Liver (tissue), 3 donors: ENCODE measurements around the gene ATG5.

Source experiments
- EGR1 ChIP-seq, 2 donors: IDR thresholded peaks; 2 replicates each; pipeline ENCODE4 v1.6.1; 2016 to 2018; ENCODE audit warnings: antibody characterized with exemption in 2 of 2, low read depth in 2 of 2
- MAX ChIP-seq: IDR thresholded peaks from 2 replicates; pipeline ENCODE4 v1.6.1; 2016; ENCODE audit warnings: antibody characterized with exemption
- RAD21 ChIP-seq, 2 donors: IDR thresholded peaks; 2 replicates each; pipeline ENCODE4 v1.6.1; 2016; ENCODE audit warnings: antibody characterized with exemption in 2 of 2, mild to moderate bottlenecking in 2 of 2
- SP1 ChIP-seq: IDR thresholded peaks from 2 replicates; pipeline ENCODE4 v1.6.1; 2018; ENCODE audit warnings: antibody characterized with exemption, mild to moderate bottlenecking
- TAF1 ChIP-seq: conservative IDR thresholded peaks from 2 replicates; pipeline ENCODE4 v1.6.1; 2016; ENCODE audit warnings: antibody characterized with exemption, mild to moderate bottlenecking
- YY1 ChIP-seq: IDR thresholded peaks from 2 replicates; pipeline ENCODE4 v1.6.1; 2016; ENCODE audit warnings: antibody characterized with exemption, mild to moderate bottlenecking
- TF ChIP-seq, protein P1 (sequence below): fragments of 150-350 bp; IDR thresholded peaks from 2 replicates; pipeline ENCODE4 v1.5.1; 2017; ENCODE audit warnings: improper control_type of control experiment, low read depth, low read length; ENCODE audit not compliant: missing input control
- donor health status: healthy.
- donor health status: healthy.

DNA sequence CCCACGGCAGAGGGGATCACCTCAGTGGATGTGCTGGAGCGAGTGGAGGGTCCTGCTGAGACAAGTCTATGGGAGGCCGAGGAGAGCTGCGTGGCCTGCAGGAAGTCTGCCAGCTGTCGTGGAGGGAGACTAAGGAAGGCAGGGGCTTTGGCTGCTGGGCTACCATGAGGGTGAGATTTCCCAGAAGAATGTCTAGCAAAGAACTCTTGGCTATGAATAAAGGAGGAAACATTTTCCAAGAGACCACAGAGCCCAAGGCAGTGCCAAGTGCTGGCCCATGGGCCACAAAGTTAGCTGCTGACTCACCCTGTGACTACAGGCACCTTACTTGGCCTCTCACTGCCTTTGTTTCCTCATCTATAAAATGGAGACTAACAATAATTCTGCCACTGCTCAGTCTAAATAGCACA lies 166.0 kb downstream of the ATG5 start:
- TF ChIP-seq, protein P1, sequence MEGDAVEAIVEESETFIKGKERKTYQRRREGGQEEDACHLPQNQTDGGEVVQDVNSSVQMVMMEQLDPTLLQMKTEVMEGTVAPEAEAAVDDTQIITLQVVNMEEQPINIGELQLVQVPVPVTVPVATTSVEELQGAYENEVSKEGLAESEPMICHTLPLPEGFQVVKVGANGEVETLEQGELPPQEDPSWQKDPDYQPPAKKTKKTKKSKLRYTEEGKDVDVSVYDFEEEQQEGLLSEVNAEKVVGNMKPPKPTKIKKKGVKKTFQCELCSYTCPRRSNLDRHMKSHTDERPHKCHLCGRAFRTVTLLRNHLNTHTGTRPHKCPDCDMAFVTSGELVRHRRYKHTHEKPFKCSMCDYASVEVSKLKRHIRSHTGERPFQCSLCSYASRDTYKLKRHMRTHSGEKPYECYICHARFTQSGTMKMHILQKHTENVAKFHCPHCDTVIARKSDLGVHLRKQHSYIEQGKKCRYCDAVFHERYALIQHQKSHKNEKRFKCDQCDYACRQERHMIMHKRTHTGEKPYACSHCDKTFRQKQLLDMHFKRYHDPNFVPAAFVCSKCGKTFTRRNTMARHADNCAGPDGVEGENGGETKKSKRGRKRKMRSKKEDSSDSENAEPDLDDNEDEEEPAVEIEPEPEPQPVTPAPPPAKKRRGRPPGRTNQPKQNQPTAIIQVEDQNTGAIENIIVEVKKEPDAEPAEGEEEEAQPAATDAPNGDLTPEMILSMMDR = no peak
- TF ChIP-seq RAD21 (IDR thresholded peaks at IDR 0.05) (no peak), TAF1 (no peak), YY1 (no peak), MAX (no peak), SP1 (no peak), EGR1 (IDR thresholded peaks at IDR 0.05; ENCODE audit: low read depth in 2 of 2) (no peak)
